Ishikawa (cell line): ENCODE data around the gene ANXA6.

Experiments
- CEBPB ChIP-seq: IDR thresholded peaks from 2 replicates; pipeline ENCODE4 v1.6.1; 2012
- CREB1 ChIP-seq: IDR thresholded peaks from 2 replicates; pipeline ENCODE4 v1.6.1; 2012; ENCODE audit warnings: low read depth
- EGR1 ChIP-seq: IDR thresholded peaks from 2 replicates; pipeline ENCODE4 v1.6.1; 2012
- EP300 ChIP-seq: IDR thresholded peaks from 2 replicates; pipeline ENCODE4 v1.6.1; 2012; ENCODE audit warnings: borderline replicate concordance
- FOXM1 ChIP-seq: IDR thresholded peaks from 2 replicates; pipeline ENCODE4 v1.6.1; 2012; ENCODE audit warnings: low read depth, borderline replicate concordance
- MAX ChIP-seq: IDR thresholded peaks from 2 replicates; pipeline ENCODE4 v1.6.1; 2012
- NFIC ChIP-seq: IDR thresholded peaks from 2 replicates; pipeline ENCODE4 v1.6.1; 2012
- RAD21 ChIP-seq: IDR thresholded peaks from 2 replicates; pipeline ENCODE4 v1.6.1; 2012; ENCODE audit warnings: low read depth
- REST ChIP-seq: IDR thresholded peaks from 2 replicates; pipeline ENCODE4 v1.6.1; 2012; ENCODE audit warnings: low read depth, mild to moderate bottlenecking
- TAF1 ChIP-seq: IDR thresholded peaks from 2 replicates; pipeline ENCODE4 v1.6.1; 2012; ENCODE audit warnings: low read depth, mild to moderate bottlenecking
- TCF12 ChIP-seq: IDR thresholded peaks from 2 replicates; pipeline ENCODE4 v1.6.1; 2012; ENCODE audit warnings: low read depth
- TEAD4 ChIP-seq: IDR thresholded peaks from 2 replicates; pipeline ENCODE4 v1.6.1; 2012
- YY1 ChIP-seq: IDR thresholded peaks from 2 replicates; pipeline ENCODE4 v1.6.1; 2012; ENCODE audit warnings: low read depth
- ZBTB7A ChIP-seq: IDR thresholded peaks from 2 replicates; pipeline ENCODE4 v1.6.1; 2012; ENCODE audit warnings: low read depth
- TF ChIP-seq, protein P1 (sequence below): IDR thresholded peaks from 2 replicates; pipeline ENCODE4 v1.6.1; 2012

ANXA6 gene

DNA sequence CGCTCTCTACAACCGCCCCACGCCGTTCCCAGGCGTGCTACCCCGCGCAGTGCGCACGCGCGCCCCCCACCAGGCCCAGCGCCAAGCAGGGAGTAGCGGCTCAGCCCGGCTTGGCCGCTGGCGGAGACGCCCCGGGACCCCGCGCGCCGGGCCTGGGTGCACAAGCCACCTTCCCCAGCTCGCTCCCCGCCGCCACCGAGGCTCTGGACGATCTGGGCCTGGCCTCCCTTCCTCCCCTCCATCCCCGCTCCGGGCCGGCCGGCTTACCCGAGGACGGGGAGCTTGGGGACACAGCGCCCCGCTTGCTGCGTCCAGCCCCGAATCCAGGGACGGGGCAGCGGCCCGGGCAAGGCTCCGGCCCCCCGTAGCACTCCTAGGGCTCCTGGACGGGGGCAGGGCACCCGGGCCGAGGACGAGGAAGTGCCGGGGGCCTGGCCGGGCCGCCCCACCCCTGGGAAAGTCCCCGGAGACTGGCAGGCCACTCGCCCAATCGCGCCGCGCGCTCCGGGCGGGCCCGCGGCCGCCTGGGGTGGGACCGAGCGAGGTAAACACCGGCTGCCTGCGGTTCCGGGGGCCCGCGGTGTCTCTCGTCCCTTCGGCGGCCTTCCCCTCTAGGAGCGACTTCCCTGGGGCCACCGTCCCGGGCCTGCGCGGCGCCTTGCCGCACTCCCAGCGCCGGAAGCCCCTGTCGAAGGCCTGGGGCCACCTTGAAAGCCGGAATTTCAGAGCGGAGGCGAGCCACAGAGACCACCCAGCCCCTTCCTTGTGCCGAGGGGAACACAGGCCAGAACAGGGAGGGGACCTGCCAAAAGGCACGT lies 76.8 kb downstream of the ANXA6 start, which contains the start of gene TNIP1:
Gene TNIP1 (minus strand): TSS at position 422 of the 818 bp plus-strand sequence. CDS start 15,939 bp downstream, outside the sequence.
- TF ChIP-seq MAX (0 out of 2 replicates have a peak, but pooled peaks have one; percentile 8), TCF12 (peak; percentile 47; the same call in 1 of the 2 replicates), ZBTB7A (peak; percentile 20; the same call in 1 of the 2 replicates), NFIC (peak; percentile 66), TEAD4 (peak; percentile 19; the same call in 1 of the 2 replicates), FOXM1 (0 out of 2 replicates have a peak, but pooled peaks have one; percentile 18), EGR1 (no peak), TAF1 (peak; percentile 31), RAD21 (no peak)
- TF ChIP-seq, protein P1, sequence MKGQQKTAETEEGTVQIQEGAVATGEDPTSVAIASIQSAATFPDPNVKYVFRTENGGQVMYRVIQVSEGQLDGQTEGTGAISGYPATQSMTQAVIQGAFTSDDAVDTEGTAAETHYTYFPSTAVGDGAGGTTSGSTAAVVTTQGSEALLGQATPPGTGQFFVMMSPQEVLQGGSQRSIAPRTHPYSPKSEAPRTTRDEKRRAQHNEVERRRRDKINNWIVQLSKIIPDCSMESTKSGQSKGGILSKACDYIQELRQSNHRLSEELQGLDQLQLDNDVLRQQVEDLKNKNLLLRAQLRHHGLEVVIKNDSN, result no peak

GRCh38 chr5:151079838-151080612 lies 77.6 kb downstream of the ANXA6 start:
- peak; percentile 51 for TF ChIP-seq REST
- TF ChIP-seq TEAD4, result no peak
- TF ChIP-seq NFIC, result no peak
- no peak for TF ChIP-seq FOXM1

GRCh38 chr5:151078490-151079262 lies 78.9 kb downstream of the ANXA6 start:
- no peak for TF ChIP-seq TCF12
- TF ChIP-seq EP300, result no peak
- TF ChIP-seq FOXM1, result no peak
- no peak for TF ChIP-seq RAD21
- TF ChIP-seq CEBPB, result no peak
- no peak for TF ChIP-seq ZBTB7A
- TF ChIP-seq REST, result no peak
- TF ChIP-seq, protein P1, result no peak
- no peak for TF ChIP-seq MAX
- TF ChIP-seq TAF1, result no peak
- TF ChIP-seq NFIC, result no peak
- no peak for TF ChIP-seq TEAD4
- no peak for TF ChIP-seq EGR1
- TF ChIP-seq CREB1, result no peak
- TF ChIP-seq YY1, result no peak

DNA sequence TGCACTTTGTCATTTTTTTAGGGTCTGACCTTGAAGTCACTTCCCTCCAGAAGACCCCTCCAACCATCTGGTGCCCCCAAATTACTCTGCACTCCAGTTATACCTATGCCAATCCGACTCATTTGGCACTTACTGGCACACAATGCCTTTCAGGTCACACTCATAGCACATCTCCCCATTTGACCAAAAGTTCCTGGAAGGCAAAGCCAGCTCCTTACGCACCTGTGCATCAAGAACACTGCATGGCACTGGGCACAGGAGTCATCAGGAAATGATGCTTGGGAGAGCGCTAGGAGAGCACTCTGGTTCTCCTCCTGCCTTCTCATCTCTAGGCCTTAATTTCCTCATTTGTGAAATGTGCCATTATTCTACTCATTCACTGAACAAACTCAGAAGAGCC lies 79.6 kb downstream of the ANXA6 start:
- no peak for TF ChIP-seq CREB1
- TF ChIP-seq, protein P1, result no peak
- no peak for TF ChIP-seq MAX
- no peak for TF ChIP-seq EGR1
- TF ChIP-seq REST, result no peak
- TF ChIP-seq FOXM1, result no peak
- TF ChIP-seq NFIC, result no peak
- TF ChIP-seq TEAD4, result no peak
- TF ChIP-seq RAD21, result no peak
- no peak for TF ChIP-seq CEBPB
- TF ChIP-seq EP300, result no peak
- TF ChIP-seq TCF12, result no peak
- no peak for TF ChIP-seq TAF1
- TF ChIP-seq ZBTB7A, result no peak
